Mesenchymal stem cell (in vitro differentiated cells and primary cell): ENCODE results near the gene CABLES2.

ENCODE experiments used
- DNase-seq: peaks from one replicate; pipeline ENCODE4 v3.0.0-alpha.2; 2013
- H2AFZ ChIP-seq: one replicate; pipeline ENCODE4 v1.6.1; 2013; ENCODE audit warnings: low read depth, mild to moderate bottlenecking, control low read depth, inconsistent platforms, low read length, moderate library complexity
- H2AK5ac ChIP-seq: 2 replicates; pipeline ENCODE4 v1.6.1; 2013; ENCODE audit warnings: low read length, moderate library complexity, mild to moderate bottlenecking, inconsistent platforms; ENCODE audit not compliant: severe bottlenecking
- H2BK120ac ChIP-seq: one replicate; pipeline ENCODE4 v1.6.1; 2013; ENCODE audit warnings: low read depth, mild to moderate bottlenecking, inconsistent platforms, low read length, moderate library complexity
- H2BK12ac ChIP-seq, 2 experiments: one replicate each; pipeline ENCODE4 v1.6.1; 2013; ENCODE audit warnings: inconsistent platforms in 2 of 2, low read length in 2 of 2, mild to moderate bottlenecking in 2 of 2, moderate library complexity in 2 of 2, control low read depth in 1 of 2
- H2BK15ac ChIP-seq: one replicate; pipeline ENCODE4 v1.6.1; 2013; ENCODE audit warnings: mild to moderate bottlenecking, low read depth, inconsistent platforms; ENCODE audit not compliant: poor library complexity, severe bottlenecking
- H2BK5ac ChIP-seq: 2 replicates; pipeline ENCODE4 v1.6.1; 2013; ENCODE audit warnings: low read depth, mild to moderate bottlenecking, low read length, control low read depth, inconsistent platforms; ENCODE audit not compliant: poor library complexity, severe bottlenecking
- H3K14ac ChIP-seq, 2 experiments: one replicate each; pipeline ENCODE4 v1.6.1; 2013; ENCODE audit warnings: inconsistent platforms in 2 of 2, low read length in 2 of 2, control low read depth in 1 of 2, mild to moderate bottlenecking in 1 of 2, moderate library complexity in 1 of 2
- H3K18ac ChIP-seq, 2 experiments: one replicate each; pipeline ENCODE4 v1.6.1; 2013; ENCODE audit warnings: inconsistent platforms in 2 of 2, low read length in 2 of 2, control low read depth in 1 of 2, low read depth in 1 of 2, mild to moderate bottlenecking in 1 of 2
- H3K23ac ChIP-seq, 2 experiments: one replicate each; pipeline ENCODE4 v1.6.1; 2013; ENCODE audit warnings: inconsistent platforms in 2 of 2, low read length in 2 of 2, mild to moderate bottlenecking in 2 of 2, moderate library complexity in 2 of 2, control low read depth in 1 of 2
- H3K27ac ChIP-seq: 2 replicates; pipeline ENCODE4 v1.5.1; 2013; ENCODE audit warnings: mild to moderate bottlenecking, moderate library complexity, low read length, control low read depth, inconsistent platforms; ENCODE audit not compliant: poor library complexity, severe bottlenecking
- H3K27me3 ChIP-seq, 2 experiments: 2 replicates each; pipeline versions ENCODE4 v1.6.1 to v1.7.0; 2013; ENCODE audit warnings: low read length in 2 of 2, mild to moderate bottlenecking in 2 of 2, moderate library complexity in 2 of 2, control low read depth in 1 of 2, inconsistent platforms in 1 of 2; ENCODE audit not compliant: control insufficient read depth in 1 of 2, insufficient read depth in 1 of 2
- H3K36me3 ChIP-seq, 2 experiments: 2 replicates each; pipeline versions ENCODE4 v1.6.1 to v1.7.0; 2013; ENCODE audit warnings: low read length in 2 of 2, control low read depth in 1 of 2, inconsistent platforms in 1 of 2, low read depth in 1 of 2, mild to moderate bottlenecking in 1 of 2; ENCODE audit not compliant: insufficient read depth in 2 of 2, control insufficient read depth in 1 of 2
- H3K4ac ChIP-seq, 2 experiments: one replicate each; pipeline ENCODE4 v1.6.1; 2013; ENCODE audit warnings: inconsistent platforms in 2 of 2, low read length in 2 of 2, mild to moderate bottlenecking in 2 of 2, moderate library complexity in 2 of 2, control low read depth in 1 of 2, low read depth in 1 of 2
- H3K4me1 ChIP-seq: 2 replicates; pipeline ENCODE4 v1.6.1; 2013; ENCODE audit warnings: low read depth, low read length, control low read depth; ENCODE audit not compliant: control insufficient read depth, insufficient read depth
- H3K4me2 ChIP-seq: 2 replicates; pipeline ENCODE4 v1.6.1; 2013; ENCODE audit warnings: low read length, mild to moderate bottlenecking, inconsistent platforms; ENCODE audit not compliant: poor library complexity, severe bottlenecking
- H3K4me3 ChIP-seq, 2 experiments: 2 replicates each; pipeline versions ENCODE4 v1.5.1 to v1.7.0; 2013; ENCODE audit warnings: low read length in 2 of 2, mild to moderate bottlenecking in 2 of 2, control low read depth in 1 of 2, low read depth in 1 of 2; ENCODE audit not compliant: insufficient read depth in 1 of 2
- H3K79me1 ChIP-seq: replicated peaks from 2 replicates; pipeline ENCODE4 v1.6.1; 2013; ENCODE audit warnings: mild to moderate bottlenecking, control low read depth, low read length, inconsistent platforms; ENCODE audit not compliant: poor library complexity, severe bottlenecking
- H3K9ac ChIP-seq: 2 replicates; pipeline ENCODE4 v1.7.0; 2013; ENCODE audit warnings: mild to moderate bottlenecking, low read length, moderate library complexity
- H3K9me3 ChIP-seq: 2 replicates; pipeline ENCODE4 v1.7.0; 2013; ENCODE audit warnings: mild to moderate bottlenecking, low read length; ENCODE audit not compliant: control insufficient read depth
- H4K8ac ChIP-seq: one replicate; pipeline ENCODE4 v1.6.1; 2013; ENCODE audit warnings: inconsistent platforms, mild to moderate bottlenecking, low read length, moderate library complexity
- H4K91ac ChIP-seq: one replicate; pipeline ENCODE4 v1.6.1; 2013; ENCODE audit warnings: mild to moderate bottlenecking, low read length, inconsistent platforms
- WGBS: methylation state at CpG from one replicate; pipeline ENCODE4 v1.1.7; 2013; ENCODE audit warnings: mixed read lengths; 5-methylcytosine and 5-hydroxymethylcytosine counted together

CABLES2 gene

GRCh38 chr20:62377615-62378178, 29.4 kb downstream of the CABLES2 start:
- peaks cover 9 to 22% of the 10 kb centered on the region in 2 experiments for H3K36me3 ChIP-seq
- no peak for DNase-seq
- H3K4ac ChIP-seq = peak overlapping the region; percentile 17 to 20
- 97% methylated on average over 15 of the region's 15 CpGs for WGBS
- peak overlapping the region; percentile 74 for H2BK5ac ChIP-seq
- H2AK5ac ChIP-seq = peak overlapping the region; percentile 95
- H3K27me3 ChIP-seq = no peaks in the 10 kb centered on the region
- peak overlapping the region in 1 of 2 experiments; percentile 61 for H3K14ac ChIP-seq
- H2AFZ ChIP-seq = no peak overlapping the region
- peak overlapping the region in 1 of 2 experiments; percentile 66 for H3K18ac ChIP-seq
- no peaks in the 10 kb centered on the region for H3K9me3 ChIP-seq
- peaks cover 12% of the 10 kb centered on the region for H3K79me1 ChIP-seq
- peak overlapping the region; percentile 97 for H3K27ac ChIP-seq
- H4K91ac ChIP-seq = no peak overlapping the region
- no peak overlapping the region for H3K4me2 ChIP-seq
- no peak overlapping the region for H3K4me3 ChIP-seq
- H2BK120ac ChIP-seq = peak overlapping the region; percentile 11
- H4K8ac ChIP-seq = no peak overlapping the region
- H3K23ac ChIP-seq = no peak overlapping the region
- H2BK12ac ChIP-seq = peak overlapping the region; percentile 84 to 90
- H3K4me1 ChIP-seq = peaks cover 68% of the 10 kb centered on the region
- H3K9ac ChIP-seq = no peak overlapping the region
- peak overlapping the region; percentile 84 for H2BK15ac ChIP-seq

- no peak for DNase-seq
- peak overlapping the region; percentile 91 for H4K8ac ChIP-seq
- 98% methylated on average over 14 of the region's 17 CpGs for WGBS
These were observed 30.0 kb downstream of the CABLES2 start for GRCh38 chr20:62377064-62377461.

GRCh38 chr20:62376112-62377063, 30.7 kb downstream of the CABLES2 start:
- Histone ChIP-seq H3K9ac (peak overlapping the region; percentile 43), H3K79me1 (peaks cover 7% of the 10 kb centered on the region), H3K18ac (peak overlapping the region; percentile 93 to 94), H3K4ac (peak overlapping the region; percentile 74 to 78), H2BK5ac (peak overlapping the region; percentile 98), H2AFZ (no peak overlapping the region), H2BK120ac (peak overlapping the region; percentile 96), H3K9me3 (no peaks in the 10 kb centered on the region), H2BK15ac (peak overlapping the region; percentile 46), H3K27ac (peak overlapping the region; percentile 97), H3K4me3 (no peak overlapping the region), H3K36me3 (peaks cover 0 to 9% of the 10 kb centered on the region in 2 experiments), H4K8ac (peak overlapping the region; percentile 91), H3K23ac (no peak overlapping the region), H3K14ac (peak overlapping the region; percentile 76 to 83), H3K4me2 (no peak overlapping the region), H2BK12ac (peak overlapping the region; percentile 61 to 98), H3K4me1 (peaks cover 77% of the 10 kb centered on the region), H4K91ac (peak overlapping the region; percentile 94), H3K27me3 (no peaks in the 10 kb centered on the region), H2AK5ac (peak overlapping the region; percentile 95)
- peak; percentile 83 for DNase-seq
- 57% methylated on average over 23 of the region's 26 CpGs for WGBS

More at GRCh38 chr20:62377064-62377461, 30.0 kb downstream of the CABLES2 start:
- peak overlapping the region; percentile 93 to 94 for H3K18ac ChIP-seq
- H2BK5ac ChIP-seq = peak overlapping the region; percentile 98
- H4K91ac ChIP-seq = peak overlapping the region; percentile 94
- H3K4me3 ChIP-seq = no peak overlapping the region
- H3K4me2 ChIP-seq = no peak overlapping the region
- H3K9me3 ChIP-seq = no peaks in the 10 kb centered on the region
- H3K27ac ChIP-seq = peak overlapping the region; percentile 97
- peak overlapping the region; percentile 95 for H2AK5ac ChIP-seq
- H2AFZ ChIP-seq = no peak overlapping the region
- H3K23ac ChIP-seq = no peak overlapping the region
- H2BK12ac ChIP-seq = peak overlapping the region; percentile 59 to 98
- H2BK120ac ChIP-seq = peak overlapping the region; percentile 96
- no peaks in the 10 kb centered on the region for H3K27me3 ChIP-seq
- H3K4ac ChIP-seq = peak overlapping the region; percentile 74 to 76
- peaks cover 6 to 16% of the 10 kb centered on the region in 2 experiments for H3K36me3 ChIP-seq
- H3K4me1 ChIP-seq = peaks cover 71% of the 10 kb centered on the region
- H3K79me1 ChIP-seq = peaks cover 10% of the 10 kb centered on the region
- no peak overlapping the region for H3K9ac ChIP-seq
- H2BK15ac ChIP-seq = peak overlapping the region; percentile 75
- H3K14ac ChIP-seq = peak overlapping the region in 1 of 2 experiments; percentile 83
